ENCODE results near the gene WDR33.

- TF ChIP-seq CTCF (IDR thresholded peaks at IDR 0.05; ENCODE audit: low read length) (no peak), EZH2phosphoT487 (IDR thresholded peaks at IDR 0.05; ENCODE audit: low read length) (no peak), EZH2 (optimal IDR thresholded peaks at IDR 0.05; ENCODE audit: low read depth, low read length) (no peak)
These were observed 115.2 kb downstream of the WDR33 start for GRCh38 chr2:127695491-127696472.
